HG02981 (cell line): ENCODE results near the gene ANGPTL4.
"Not testable (repeated sequence)": the region's sequence is repeated elsewhere in the genome, so short reads cannot be mapped to it uniquely, and the experiment has no call there.

ENCODE experiments used
- ATAC-seq: cut with Tn5 transposase; IDR thresholded peaks from one replicate; pipeline ENCODE4 v1.9.1; 2021; ENCODE audit warnings: mild to moderate bottlenecking, moderate library complexity; ENCODE audit not compliant: unreplicated experiment

ANGPTL4 gene

DNA sequence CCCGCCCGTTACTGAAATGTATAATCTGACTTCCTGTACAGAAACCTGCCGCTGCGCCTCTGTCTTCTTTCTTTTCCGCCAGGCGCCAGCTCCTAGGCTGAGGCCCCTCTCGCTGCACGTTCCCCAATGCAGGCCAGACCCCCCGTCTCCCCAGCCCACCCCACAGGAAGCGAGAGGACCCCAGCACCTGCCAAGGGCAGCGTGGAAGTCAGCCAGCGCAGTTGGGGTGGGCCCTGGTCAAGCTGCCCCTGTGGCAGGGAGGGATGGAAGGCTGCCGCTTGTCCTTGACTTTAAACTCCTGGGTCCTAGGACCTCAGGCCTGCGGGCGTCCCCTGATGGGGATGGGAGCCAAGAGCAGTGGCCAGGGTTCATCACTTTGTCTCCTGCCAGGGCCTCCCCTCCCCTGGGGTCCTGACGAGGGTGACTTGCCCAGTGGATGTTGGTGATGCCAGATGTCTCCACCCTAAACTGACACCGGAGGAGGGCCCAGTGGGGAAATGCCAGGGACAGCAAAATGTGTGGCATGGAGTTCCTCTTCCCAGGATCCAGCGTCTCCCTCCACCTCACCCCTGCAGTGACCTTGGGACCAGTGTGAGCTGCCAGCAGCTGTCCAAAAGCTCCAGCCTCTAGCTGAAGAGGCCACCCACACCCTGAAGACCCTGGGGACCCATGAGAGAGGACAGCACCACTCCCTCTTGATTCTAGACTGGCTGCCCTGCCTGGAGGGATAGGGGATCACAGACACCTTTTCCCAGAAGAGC, 40.6 kb downstream of the ANGPTL4 start:
- no peak for ATAC-seq

DNA sequence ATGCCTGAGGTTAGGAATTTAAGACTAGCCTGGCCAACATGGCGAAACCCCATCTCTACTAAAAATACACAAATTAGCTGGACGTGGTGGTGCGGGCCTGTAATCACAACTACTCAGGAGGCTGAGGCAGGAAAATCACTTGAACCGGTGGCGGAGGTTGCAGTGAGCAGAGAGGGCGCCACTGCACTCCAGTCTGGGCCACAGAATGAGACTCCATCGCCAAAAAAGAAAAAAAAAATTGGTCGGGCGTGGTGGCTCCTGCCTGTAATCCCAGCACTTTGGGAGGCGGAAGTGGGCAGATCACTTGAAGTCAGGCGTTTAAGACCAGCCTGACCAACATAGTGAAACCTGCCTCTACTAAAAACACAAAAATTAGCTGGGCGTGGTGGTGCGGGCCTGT, 46.8 kb downstream of the ANGPTL4 start:
- not testable (repeated sequence) for ATAC-seq

- peak; percentile 99 for ATAC-seq
Measured at GRCh38 chr19:8412783-8413628, 49.1 kb downstream of the ANGPTL4 start, which contains the start of gene MARCHF2. TSS of gene MARCHF2 (plus strand) at chr19:8413305. CDS start at chr19:8421841, 8,536 bp downstream.

DNA sequence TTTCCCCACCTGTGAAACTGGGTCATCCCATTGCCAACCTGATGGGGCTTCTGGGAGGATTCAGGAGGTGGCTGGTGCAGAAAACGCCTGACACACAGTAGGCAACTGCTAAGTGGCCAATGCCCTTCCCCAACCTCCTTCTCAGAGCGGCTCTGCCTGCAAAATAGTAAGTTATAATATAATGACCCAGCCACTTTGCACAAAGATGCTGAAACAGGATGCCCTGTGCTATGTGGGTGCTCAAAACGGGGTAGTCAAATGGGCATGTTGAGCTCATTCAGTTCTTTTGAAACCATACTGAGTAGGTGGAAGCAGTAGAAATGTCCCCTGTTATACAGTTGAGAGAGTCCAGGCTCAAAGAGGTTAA, 49.7 kb downstream of the ANGPTL4 start:
- ATAC-seq: no peak

- no peak for ATAC-seq
Measured at GRCh38 chr19:8416796-8417195, 52.8 kb downstream of the ANGPTL4 start.

GRCh38 chr19:8421484-8422461, 57.8 kb downstream of the ANGPTL4 start:
- no peak for ATAC-seq

DNA sequence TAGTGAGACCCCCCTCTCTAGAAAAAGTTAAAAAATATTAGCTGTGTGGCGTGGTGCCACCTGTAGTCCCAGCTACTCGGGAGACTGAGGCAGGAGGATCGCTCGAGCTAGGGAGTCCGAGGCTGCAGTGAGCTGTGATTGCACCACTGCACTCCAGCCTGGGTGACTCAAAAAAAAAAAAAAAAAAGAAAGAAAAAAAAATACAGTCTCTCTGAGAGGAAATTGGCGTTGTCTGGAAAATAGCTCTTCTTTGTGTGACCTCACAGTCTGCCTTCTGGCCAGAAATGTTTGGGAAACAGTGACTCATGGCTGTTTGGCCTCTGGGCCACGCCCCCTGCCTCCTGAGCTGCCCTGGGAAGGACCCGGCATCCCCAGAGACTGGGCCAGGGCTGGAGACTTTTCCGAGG, 59.9 kb downstream of the ANGPTL4 start:
- ATAC-seq: no peak
